IPS-11a (cell line): Measurements from ENCODE around the gene TMEM232.
"Not testable (repeated sequence)": the region's sequence is repeated elsewhere in the genome, so short reads cannot be mapped to it uniquely, and the experiment has no call there.

Source experiments
- H3K4me3 ChIP-seq: one replicate; pipeline ENCODE4 v1.5.1; 2013; ENCODE audit warnings: low read depth, low read length, control low read depth

The TMEM232 gene

GRCh38 chr5:110726249-110727024 lies at the start of gene TMEM232:
Gene TMEM232 (minus strand): TSS chr5:110726671. CDS start chr5:110667352, 59,319 bp downstream.
- peak within 1 kb of the TSS; percentile 25 for H3K4me3 ChIP-seq

- no peak overlapping the region for H3K4me3 ChIP-seq
Observed at GRCh38 chr5:110770286-110770685, 43.8 kb upstream of the TMEM232 start.

- H3K4me3 ChIP-seq, result no peak overlapping the region
Observed at GRCh38 chr5:110769000-110769681, 42.7 kb upstream of the TMEM232 start.

GRCh38 chr5:110768138-110768860 lies 41.8 kb upstream of the TMEM232 start:
- H3K4me3 ChIP-seq, result no peak overlapping the region

- H3K4me3 ChIP-seq, result no peak overlapping the region
Observed at GRCh38 chr5:110760158-110760557, 33.7 kb upstream of the TMEM232 start.

- no peak overlapping the region for H3K4me3 ChIP-seq
Observed at GRCh38 chr5:110757118-110757729, 30.8 kb upstream of the TMEM232 start.

DNA sequence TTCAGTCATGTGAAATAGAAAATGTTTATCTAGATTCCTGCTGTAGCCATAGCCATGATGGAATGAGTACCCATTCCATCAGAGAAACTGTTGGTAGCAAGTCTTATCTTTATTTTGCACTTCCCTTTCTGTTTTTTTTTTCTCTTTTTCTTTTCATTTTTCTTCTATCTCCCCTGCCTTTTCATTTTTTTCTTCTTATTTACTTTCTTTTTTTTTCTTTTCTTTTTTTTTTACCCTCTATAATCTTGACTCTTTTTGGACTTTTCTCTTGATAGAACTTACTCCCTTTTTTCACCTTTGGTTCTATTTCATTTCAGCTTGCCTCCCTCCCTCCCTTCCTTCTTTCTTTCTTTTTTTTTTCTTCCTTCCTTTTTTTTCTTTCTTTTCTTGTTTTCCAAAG lies 27.7 kb upstream of the TMEM232 start:
- no peak overlapping the region for H3K4me3 ChIP-seq

- no peak overlapping the region for H3K4me3 ChIP-seq
Observed at GRCh38 chr5:110753600-110753999, 27.1 kb upstream of the TMEM232 start.

DNA sequence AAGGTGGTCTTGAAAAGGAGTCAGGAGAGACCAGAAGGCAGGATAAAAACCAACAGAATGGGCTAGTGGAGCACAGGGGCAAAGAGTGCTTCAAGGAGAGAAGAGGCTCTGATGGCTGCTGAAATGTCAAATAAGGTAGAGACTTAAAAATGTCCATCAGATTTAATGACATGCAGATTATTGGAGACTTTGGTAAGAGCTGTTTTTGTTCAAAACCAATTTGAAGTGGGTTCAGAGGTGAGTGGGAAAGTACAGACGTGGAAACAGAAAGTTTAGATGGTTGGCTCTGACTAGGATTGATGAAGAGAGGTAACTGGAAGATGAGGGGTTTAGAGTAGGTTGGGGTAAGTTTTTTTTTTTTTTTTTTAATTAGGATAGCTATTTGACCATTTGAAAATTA lies 26.5 kb upstream of the TMEM232 start:
- H3K4me3 ChIP-seq, result no peak overlapping the region

- H3K4me3 ChIP-seq, result no peak overlapping the region
Observed at GRCh38 chr5:110751902-110752762, 25.7 kb upstream of the TMEM232 start.

DNA sequence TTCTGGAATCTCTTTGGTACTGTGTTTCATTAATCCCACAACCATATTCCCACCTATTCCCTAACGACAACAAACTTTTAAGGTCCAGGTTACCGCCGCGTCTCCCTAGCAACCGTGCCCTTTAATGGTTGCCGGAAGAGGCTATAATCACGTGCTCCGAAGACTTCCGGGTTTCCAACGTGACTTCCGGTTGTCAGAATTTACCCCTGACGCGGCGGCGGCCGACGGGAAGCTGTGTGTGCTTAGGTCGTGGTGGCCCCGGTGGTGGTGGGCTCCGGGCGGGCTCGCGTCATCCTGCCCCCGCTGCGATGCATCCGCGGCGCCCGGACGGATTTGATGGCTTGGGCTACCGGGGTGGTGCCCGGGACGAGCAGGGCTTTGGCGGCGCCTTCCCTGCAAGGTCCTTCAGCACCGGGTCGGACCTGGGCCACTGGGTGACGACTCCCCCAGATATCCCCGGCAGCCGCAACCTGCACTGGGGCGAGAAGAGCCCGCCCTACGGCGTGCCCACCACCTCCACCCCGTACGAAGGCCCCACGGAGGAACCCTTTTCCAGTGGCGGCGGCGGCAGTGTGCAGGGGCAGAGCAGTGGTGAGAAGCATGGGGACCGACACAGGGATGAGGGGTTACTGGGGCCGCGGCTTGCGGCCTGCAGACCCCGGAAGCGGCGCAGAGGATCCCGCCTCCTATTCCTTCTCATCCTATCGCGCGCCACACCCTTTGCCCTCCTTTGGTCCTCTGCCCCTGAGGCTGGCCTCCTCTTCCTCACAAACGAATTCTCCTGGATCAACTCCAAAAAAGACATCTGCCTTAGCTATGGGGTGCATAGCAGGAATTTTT lies 12.6 kb upstream of the TMEM232 start, which contains the start of gene SLC25A46:
Gene SLC25A46, plus strand, starts transcription at position 196 of the 840 bp plus-strand sequence. Its CDS starts 113 bp downstream, at position 309.
- peak within 1 kb of the TSS; percentile 86 for H3K4me3 ChIP-seq

- peak overlapping the region; percentile 86 for H3K4me3 ChIP-seq
Observed at GRCh38 chr5:110738503-110738811, 12.0 kb upstream of the TMEM232 start.

DNA sequence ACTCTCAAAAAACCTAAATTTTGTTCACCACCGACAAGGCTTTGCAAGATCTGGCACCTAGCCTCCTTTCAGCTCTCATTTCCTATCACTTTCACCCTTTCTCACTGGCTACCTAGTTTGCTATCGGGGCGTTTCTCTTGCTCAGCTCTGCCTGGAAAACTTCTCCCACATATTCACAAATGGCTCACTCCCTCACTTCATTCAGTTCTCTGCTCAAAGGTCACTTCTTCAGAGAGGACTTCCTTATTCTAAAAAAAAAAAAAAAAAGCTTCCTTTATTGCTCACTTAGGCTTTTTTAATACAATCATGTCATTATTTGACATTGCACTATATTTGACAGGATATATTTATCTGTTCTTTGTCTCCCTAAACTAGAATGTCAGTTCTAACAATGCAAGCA lies 10.3 kb upstream of the TMEM232 start:
- no peak overlapping the region for H3K4me3 ChIP-seq

DNA sequence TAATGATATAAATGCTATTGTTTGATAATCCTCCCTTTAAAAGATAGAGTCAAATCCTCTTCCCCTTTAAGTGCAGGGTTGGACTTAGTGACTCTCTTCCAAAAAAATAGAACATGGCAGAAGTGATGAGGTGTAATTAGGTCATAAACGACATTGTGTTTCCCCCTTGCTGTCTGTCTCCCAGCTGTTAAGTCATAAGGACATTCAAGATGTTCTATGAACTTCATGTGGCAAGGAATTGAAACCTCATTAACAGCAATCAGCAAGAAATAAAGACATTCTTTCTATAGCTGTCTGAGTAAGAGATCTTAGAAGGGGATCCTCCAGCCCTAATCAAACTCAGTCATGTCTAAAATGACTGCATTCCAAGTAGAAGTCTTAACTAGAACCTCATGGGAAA lies 9.1 kb upstream of the TMEM232 start:
- no peak overlapping the region for H3K4me3 ChIP-seq

GRCh38 chr5:110734101-110734500 lies 7.6 kb upstream of the TMEM232 start:
- no peak overlapping the region for H3K4me3 ChIP-seq

DNA sequence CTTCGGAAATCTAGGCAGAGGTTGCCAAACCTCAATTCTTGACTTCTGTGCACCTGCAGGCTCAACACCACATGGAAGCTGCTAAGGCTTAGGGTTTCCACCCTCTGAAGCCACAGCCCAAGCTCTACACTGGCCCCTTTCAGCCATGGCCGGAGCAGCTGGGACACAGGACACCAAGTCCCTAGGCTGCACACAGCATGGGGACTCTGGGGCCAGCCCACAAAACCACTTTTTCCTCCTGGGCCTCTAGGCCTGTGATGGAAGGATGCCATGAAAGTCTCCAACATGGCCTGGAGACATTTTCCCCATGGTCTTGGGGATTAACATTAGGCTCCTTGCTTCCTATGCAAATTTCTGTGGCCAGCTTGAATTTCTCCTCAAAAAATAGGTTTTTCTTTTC lies 5.0 kb upstream of the TMEM232 start:
- not testable (repeated sequence) for H3K4me3 ChIP-seq

GRCh38 chr5:110727025-110727314 lies 499 bp upstream of the TMEM232 start:
- H3K4me3 ChIP-seq, result peak overlapping the region; percentile 25

DNA sequence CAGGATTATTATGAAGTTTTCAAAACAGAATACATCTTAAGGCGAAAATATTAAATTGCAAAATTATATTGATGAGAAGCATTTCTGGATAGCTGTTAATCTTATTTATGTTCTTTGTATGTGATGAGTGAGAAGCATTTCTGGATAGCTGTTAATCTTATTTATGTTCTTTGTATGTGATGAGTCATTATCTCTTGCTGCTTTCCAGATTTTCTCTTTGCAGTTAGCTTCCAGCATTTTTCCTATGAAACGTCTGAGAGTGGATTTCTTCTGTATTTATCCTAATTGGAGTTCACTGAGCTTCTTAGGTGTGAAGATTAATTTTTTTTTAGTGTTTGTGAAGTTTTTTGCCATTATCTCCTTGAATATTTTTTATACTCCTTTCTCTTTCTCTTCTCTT lies 8.2 kb downstream of the TMEM232 start:
- no peak overlapping the region for H3K4me3 ChIP-seq
